OCI-LY7 (cell line): ENCODE results near the gene NAA15. TPM values are rescaled to one million over a fixed set of nuclear protein-coding genes. Genes with fewer than 3 reads are reported as not detected.

Source experiments
- BruUV-seq: library from RNA; stranded (reverse); fragments of 400-500 nt; replicated peaks from 2 replicates; lab custom pipeline; 2021; lab: Mats Ljungman, UMichigan
- CTCF ChIA-PET: fragments of 300-600 bp; sonication (Branson Sonifier 250); formaldehyde crosslinking; loops from one replicate; lab custom pipeline; 2022; ENCODE audit warnings: antibody characterized with exemption; ENCODE audit not compliant: unreplicated experiment; lab: Charles Lee
- POLR2A ChIA-PET: fragments of 300-600 bp; sonication (Branson Sonifier 250); formaldehyde crosslinking; loops from one replicate; lab custom pipeline; 2022; ENCODE audit warnings: antibody characterized with exemption; lab: Charles Lee
- DNase-seq: peaks from one replicate; pipeline ENCODE4 v3.0.0-alpha.2; 2015; ENCODE audit warnings: low spot score
- H2AFZ ChIP-seq: fragments of 200-600 bp; sonication (generic), shearing (Covaris generic); 2 replicates; pipeline ENCODE4 v1.6.1; 2014; ENCODE audit warnings: mild to moderate bottlenecking, antibody characterized with exemption, low read length, moderate library complexity
- H3K27ac ChIP-seq: fragments of 200-600 bp; sonication (generic); 2 replicates; pipeline ENCODE4 v1.5.1; 2014; ENCODE audit warnings: mixed run types, low read depth, mild to moderate bottlenecking, moderate library complexity, low read length, inconsistent platforms; ENCODE audit not compliant: poor library complexity, severe bottlenecking
- H3K36me3 ChIP-seq: fragments of 200-600 bp; sonication (generic); 2 replicates; pipeline ENCODE4 v1.6.1; 2014; ENCODE audit warnings: mild to moderate bottlenecking, antibody characterized with exemption, low read length, moderate library complexity, mixed read lengths; ENCODE audit not compliant: insufficient read depth
- H3K4me1 ChIP-seq: fragments of 200-600 bp; sonication (generic); 2 replicates; pipeline ENCODE4 v1.5.1; 2014; ENCODE audit warnings: mild to moderate bottlenecking, low read length; ENCODE audit not compliant: insufficient read depth, poor library complexity, severe bottlenecking
- H3K4me2 ChIP-seq: fragments of 200-600 bp; sonication (generic); 2 replicates; pipeline ENCODE4 v1.6.1; 2014; ENCODE audit warnings: mild to moderate bottlenecking, low read length
- H3K4me3 ChIP-seq: fragments of 200-600 bp; sonication (generic); 2 replicates; pipeline ENCODE4 v1.5.1; 2014; ENCODE audit warnings: mild to moderate bottlenecking, low read depth, low read length; ENCODE audit not compliant: poor library complexity, severe bottlenecking
- H3K79me2 ChIP-seq: fragments of 200-600 bp; sonication (generic); 2 replicates; pipeline ENCODE4 v1.6.1; 2016; ENCODE audit warnings: low read depth, mild to moderate bottlenecking, low read length, moderate library complexity, mixed read lengths; ENCODE audit not compliant: insufficient read depth
- H3K9me2 ChIP-seq: fragments of 200-600 bp; sonication (generic); 2 replicates; pipeline ENCODE4 v1.6.1; 2016; ENCODE audit warnings: mild to moderate bottlenecking, low read length, mixed read lengths; ENCODE audit not compliant: insufficient read depth
- H3K9me3 ChIP-seq: fragments of 200-600 bp; sonication (generic); 2 replicates; pipeline ENCODE4 v1.6.1; 2014; ENCODE audit warnings: mild to moderate bottlenecking, mixed run types, low read length, mixed read lengths
- H4K20me1 ChIP-seq: fragments of 200-600 bp; sonication (generic); 2 replicates; pipeline ENCODE4 v1.6.1; 2014; ENCODE audit warnings: mild to moderate bottlenecking, antibody characterized with exemption, low read length, moderate library complexity, mixed read lengths; ENCODE audit not compliant: insufficient read depth
- EZH2phosphoT487 ChIP-seq: fragments of 200-600 bp; sonication (generic); IDR thresholded peaks from 2 replicates; pipeline ENCODE4 v1.6.1; 2018; ENCODE audit warnings: low read depth, borderline replicate concordance, mild to moderate bottlenecking, mixed run types, antibody characterized with exemption, low read length, moderate library complexity, mixed read lengths
- intact Hi-C: fragments of 100-400 bp; cut with micrococcal nuclease; formaldehyde crosslinking; loops from one replicate; pipeline ENCODE4 v1.10.0; 2022; ENCODE audit not compliant: unreplicated experiment
- total RNA-seq, 2 experiments: library from RNA; depleted of rRNA in 1 of 2; stranded (reverse); fragments of >200 nt in 1 of 2; shearing (Covaris generic) in 1 of 2; gene quantifications; 2 replicates each; pipeline ENCODE4 v1.2.3, GENCODE V29; 2014 to 2022
- TF ChIP-seq, protein P1 (sequence below): fragments of 200-600 bp; sonication (generic); conservative IDR thresholded peaks from 2 replicates; pipeline ENCODE4 v1.5.1; 2014; ENCODE audit warnings: mild to moderate bottlenecking, antibody characterized with exemption, low read length, moderate library complexity, mixed read lengths

The NAA15 gene
- total RNA-seq, 2 experiments from 2014 or later, result 45.3 to 95.9 TPM

GRCh38 chr4:139297001-139297410 is 4.3 kb upstream of the NAA15 start:
- Histone ChIP-seq H3K4me1 (peaks cover 32% of the 10 kb centered on the region), H3K9me2 (no peaks in the 10 kb centered on the region), H3K4me3 (peak overlapping the region; percentile 11), H3K36me3 (peaks cover 29% of the 10 kb centered on the region), H3K27ac (peak overlapping the region; percentile 65), H3K79me2 (peaks cover 64% of the 10 kb centered on the region), H4K20me1 (no peaks in the 10 kb centered on the region), H3K9me3 (no peaks in the 10 kb centered on the region), H3K4me2 (peak overlapping the region; percentile 76), H2AFZ (peak overlapping the region; percentile 75; the same call in 1 of the 2 replicates)
- BruUV-seq, result no TSS peak
- intact Hi-C loops, result loop anchor here (5.0 kb wide), 1 partner anchor 260 kb away; the partner anchor contains the start of gene SETD7
- ChIA-PET CTCF (interaction anchor here (0.5 to 1.3 kb wide), 3 partner anchors 27 to 69 kb away, joined by 3 read pairs; no protein-coding TSS in a partner anchor), POLR2A (interaction anchor here (0.6 to 3.1 kb wide), 19 partner anchors 15 to 267 kb away, joined by 3 to 15 read pairs (median 5); no protein-coding TSS in a partner anchor)
- no peak for TF ChIP-seq EZH2phosphoT487
- TF ChIP-seq, protein P1, sequence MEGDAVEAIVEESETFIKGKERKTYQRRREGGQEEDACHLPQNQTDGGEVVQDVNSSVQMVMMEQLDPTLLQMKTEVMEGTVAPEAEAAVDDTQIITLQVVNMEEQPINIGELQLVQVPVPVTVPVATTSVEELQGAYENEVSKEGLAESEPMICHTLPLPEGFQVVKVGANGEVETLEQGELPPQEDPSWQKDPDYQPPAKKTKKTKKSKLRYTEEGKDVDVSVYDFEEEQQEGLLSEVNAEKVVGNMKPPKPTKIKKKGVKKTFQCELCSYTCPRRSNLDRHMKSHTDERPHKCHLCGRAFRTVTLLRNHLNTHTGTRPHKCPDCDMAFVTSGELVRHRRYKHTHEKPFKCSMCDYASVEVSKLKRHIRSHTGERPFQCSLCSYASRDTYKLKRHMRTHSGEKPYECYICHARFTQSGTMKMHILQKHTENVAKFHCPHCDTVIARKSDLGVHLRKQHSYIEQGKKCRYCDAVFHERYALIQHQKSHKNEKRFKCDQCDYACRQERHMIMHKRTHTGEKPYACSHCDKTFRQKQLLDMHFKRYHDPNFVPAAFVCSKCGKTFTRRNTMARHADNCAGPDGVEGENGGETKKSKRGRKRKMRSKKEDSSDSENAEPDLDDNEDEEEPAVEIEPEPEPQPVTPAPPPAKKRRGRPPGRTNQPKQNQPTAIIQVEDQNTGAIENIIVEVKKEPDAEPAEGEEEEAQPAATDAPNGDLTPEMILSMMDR, result no peak
- DNase-seq, result no peak

DNA sequence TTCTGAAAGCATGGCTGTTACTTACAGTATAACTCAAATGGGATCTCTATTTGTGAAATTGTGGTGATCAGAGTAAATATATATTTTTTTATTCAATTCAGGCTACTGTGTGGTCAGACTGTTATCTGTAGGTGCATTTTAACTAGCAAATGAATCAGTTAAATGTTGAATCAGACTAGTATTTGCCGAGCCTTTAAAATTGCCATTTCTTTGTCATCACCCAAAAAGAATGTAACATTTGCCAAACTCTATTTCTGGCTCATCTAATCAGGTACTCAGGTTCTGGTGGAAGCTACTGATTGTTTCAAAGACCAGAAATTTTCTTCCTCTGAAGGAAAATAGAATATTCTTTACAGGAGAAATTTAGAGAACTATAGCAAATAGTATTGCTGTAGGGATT is 1.8 kb upstream of the NAA15 start:
- H3K4me3 ChIP-seq, result peak overlapping the region; percentile 84
- peak overlapping the region; percentile 89 for H3K27ac ChIP-seq
- intact Hi-C loops, result loop anchor here (5.0 kb wide), 1 partner anchor 258 kb away; the partner anchor contains the start of gene SETD7
- H2AFZ ChIP-seq, result peak overlapping the region; percentile 73; the same call in 1 of the 2 replicates
- no TSS peak for BruUV-seq
- POLR2A ChIA-PET, result interaction anchor here (0.6 to 3.0 kb wide), 13 partner anchors 9 to 260 kb away, joined by 3 to 13 read pairs (median 5); no protein-coding TSS in a partner anchor
- peaks cover 4% of the 10 kb centered on the region; the same call in 1 of the 2 replicates for H3K9me3 ChIP-seq
- peaks cover 27% of the 10 kb centered on the region for H3K36me3 ChIP-seq
- peaks cover 13% of the 10 kb centered on the region for H4K20me1 ChIP-seq
- H3K4me1 ChIP-seq, result peaks cover 36% of the 10 kb centered on the region
- H3K9me2 ChIP-seq, result no peaks in the 10 kb centered on the region
- peaks cover 71% of the 10 kb centered on the region for H3K79me2 ChIP-seq
- DNase-seq, result no peak
- peak overlapping the region; percentile 82 for H3K4me2 ChIP-seq
- CTCF ChIA-PET, result interaction anchor here (1.5 kb wide), 1 partner anchor 81 kb away, joined by 3 read pairs; no protein-coding TSS in a partner anchor
- no peak for TF ChIP-seq EZH2phosphoT487
- TF ChIP-seq, protein P1, result no peak
